Stomach (tissue), 4 donors: ENCODE data around the gene DNM1.

Experiments used
- CTCF ChIP-seq, 7 experiments: fragments of 450-650 bp in 4 of 7; fragments of 200-600 bp in 3 of 7; sonication (generic) in 3 of 7; IDR thresholded peaks; one replicate each; pipeline ENCODE4 v1.5.1; 2016 to 2019; ENCODE audit warnings: antibody characterized with exemption in 7 of 7, control low read depth in 2 of 7, mild to moderate bottlenecking in 1 of 7
- EP300 ChIP-seq: sonication (generic); formaldehyde crosslinking; IDR thresholded peaks from one replicate; pipeline ENCODE4 v1.6.1; 2017; ENCODE audit warnings: antibody characterized with exemption

DNA sequence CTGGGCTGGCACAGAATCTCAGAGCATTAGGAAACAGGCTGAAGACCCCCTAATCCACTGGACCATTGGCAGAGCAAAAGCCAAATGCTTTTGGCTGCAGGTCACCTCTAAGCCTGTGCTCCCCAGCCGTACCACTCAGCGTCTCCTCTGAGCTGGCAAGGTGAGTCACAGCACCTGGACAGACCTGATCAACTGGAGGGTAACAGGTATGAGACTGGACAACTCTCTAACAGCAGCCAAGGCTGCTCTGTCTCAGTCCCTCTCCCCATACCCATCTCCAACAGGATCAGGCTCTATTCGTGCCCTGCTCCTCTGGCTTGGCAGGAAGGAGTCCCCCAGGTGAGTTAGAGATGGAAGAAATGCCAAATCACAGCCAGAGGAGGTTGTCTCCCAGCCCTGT is 67.9 kb downstream of the DNM1 start:
- TF ChIP-seq CTCF (IDR thresholded peaks at IDR 0.05) (no peak), EP300 (no peak)
